Measurements from ENCODE around the gene SULT1A3. TPM values are rescaled to one million over a fixed set of nuclear protein-coding genes. Genes with fewer than 3 reads are reported as not detected.
"Not testable (repeated sequence)": the region's sequence is repeated elsewhere in the genome, so short reads cannot be mapped to it uniquely, and the experiment has no call there.

SULT1A3 gene
- polyA plus RNA-seq, 4 donors: 5.2 to 14.4 (median 8.6) TPM

DNA sequence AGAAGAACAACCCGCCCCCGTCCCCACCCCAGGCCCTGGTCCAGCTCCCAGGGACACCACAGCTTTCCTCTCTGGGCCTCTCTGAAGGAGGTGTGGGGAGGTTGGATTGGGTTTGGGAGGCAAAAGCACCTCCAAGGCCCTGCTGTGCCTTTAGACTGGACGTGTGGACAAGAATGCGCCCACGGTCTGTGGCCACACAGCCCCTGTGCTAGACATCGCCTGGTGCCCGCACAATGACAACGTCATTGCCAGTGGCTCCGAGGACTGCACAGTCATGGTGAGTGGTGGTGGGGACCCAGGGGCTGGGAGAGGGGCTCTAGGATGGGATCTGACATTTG is 12.6 kb upstream of the SULT1A3 start:
- DNase-seq (ENCODE audit: low read depth in 4 of 4, low spot score in 3 of 4): no peak

DNA sequence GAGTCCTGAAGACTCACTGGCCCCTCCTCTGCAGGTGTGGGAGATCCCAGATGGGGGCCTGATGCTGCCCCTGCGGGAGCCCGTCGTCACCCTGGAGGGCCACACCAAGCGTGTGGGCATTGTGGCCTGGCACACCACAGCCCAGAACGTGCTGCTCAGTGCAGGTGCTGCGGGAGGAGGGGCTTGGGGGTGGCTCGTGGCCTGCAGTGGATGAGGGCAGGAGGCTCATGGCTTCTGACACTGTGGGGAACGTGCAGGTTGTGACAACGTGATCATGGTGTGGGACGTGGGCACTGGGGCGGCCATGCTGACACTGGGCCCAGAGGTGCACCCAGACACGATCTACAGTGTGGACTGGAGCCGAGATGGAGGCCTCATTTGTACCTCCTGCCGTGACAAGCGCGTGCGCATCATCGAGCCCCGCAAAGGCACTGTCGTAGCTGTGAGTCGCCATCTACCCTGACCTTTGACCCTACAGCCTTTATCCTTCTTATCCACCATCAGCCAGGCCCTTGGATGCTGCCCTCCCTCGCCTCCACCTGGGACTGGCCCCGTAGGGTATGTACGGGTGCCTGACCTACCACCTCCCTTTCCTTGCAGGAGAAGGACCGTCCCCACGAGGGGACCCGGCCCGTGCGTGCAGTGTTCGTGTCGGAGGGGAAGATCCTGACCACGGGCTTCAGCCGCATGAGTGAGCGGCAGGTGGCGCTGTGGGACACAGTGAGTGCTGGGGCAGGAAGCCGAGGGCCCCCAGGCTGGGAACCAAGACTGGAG is 12.1 kb upstream of the SULT1A3 start:
- no peak for DNase-seq (ENCODE audit: low read depth in 4 of 4, low spot score in 3 of 4)

DNA sequence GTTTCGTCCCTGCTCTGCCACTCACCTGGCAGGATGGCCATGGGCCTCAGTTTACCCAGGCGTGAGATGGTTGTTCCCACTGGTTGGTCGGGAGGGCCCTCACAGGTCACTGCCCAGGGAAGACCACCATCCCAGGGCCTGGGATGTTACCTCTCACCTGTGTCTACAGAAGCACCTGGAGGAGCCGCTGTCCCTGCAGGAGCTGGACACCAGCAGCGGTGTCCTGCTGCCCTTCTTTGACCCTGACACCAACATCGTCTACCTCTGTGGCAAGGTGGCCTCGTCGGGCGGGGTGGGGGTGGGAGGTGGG is 11.5 kb upstream of the SULT1A3 start:
- no peak for DNase-seq (ENCODE audit: low read depth in 4 of 4, low spot score in 3 of 4)

DNA sequence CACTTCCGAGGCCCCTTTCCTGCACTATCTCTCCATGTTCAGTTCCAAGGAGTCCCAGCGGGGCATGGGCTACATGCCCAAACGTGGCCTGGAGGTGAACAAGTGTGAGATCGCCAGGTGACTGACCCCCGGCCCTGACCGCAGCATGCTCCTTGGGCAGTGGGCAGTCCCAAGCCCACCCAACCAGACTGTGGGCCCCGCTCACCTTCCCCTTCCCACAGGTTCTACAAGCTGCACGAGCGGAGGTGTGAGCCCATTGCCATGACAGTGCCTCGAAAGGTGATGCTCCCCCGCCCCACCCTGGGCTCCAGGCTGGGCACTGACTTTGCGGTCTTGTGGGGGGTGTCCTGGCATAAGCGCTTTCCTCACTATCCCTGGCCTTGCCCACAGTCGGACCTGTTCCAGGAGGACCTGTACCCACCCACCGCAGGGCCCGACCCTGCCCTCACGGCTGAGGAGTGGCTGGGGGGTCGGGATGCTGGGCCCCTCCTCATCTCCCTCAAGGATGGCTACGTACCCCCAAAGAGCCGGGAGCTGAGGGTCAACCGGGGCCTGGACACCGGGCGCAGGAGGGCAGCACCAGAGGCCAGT is 11.0 kb upstream of the SULT1A3 start:
- DNase-seq (ENCODE audit: low read depth in 4 of 4, low spot score in 3 of 4): no peak

DNA sequence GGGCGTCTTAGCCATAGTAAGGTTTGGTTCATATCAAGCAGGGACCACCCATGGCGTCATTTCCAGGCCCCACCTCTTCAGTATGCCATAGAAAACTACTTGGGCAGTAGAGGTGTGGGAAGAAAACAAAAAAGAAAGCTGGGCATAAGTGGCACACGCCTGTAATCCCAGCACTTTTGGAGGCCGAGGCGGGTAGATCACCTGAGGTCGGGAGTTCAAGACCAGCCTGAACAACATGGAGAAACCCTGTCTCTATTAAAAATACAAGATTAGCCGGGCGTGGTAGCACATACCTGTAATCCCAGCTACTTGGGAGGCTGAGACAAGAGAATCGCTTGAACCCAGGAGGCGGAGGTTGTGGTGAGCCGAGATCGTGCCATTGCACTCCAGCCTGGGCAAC is 7.9 kb upstream of the SULT1A3 start:
- not testable (repeated sequence) for DNase-seq (ENCODE audit: low read depth in 4 of 4, low spot score in 3 of 4)

DNA sequence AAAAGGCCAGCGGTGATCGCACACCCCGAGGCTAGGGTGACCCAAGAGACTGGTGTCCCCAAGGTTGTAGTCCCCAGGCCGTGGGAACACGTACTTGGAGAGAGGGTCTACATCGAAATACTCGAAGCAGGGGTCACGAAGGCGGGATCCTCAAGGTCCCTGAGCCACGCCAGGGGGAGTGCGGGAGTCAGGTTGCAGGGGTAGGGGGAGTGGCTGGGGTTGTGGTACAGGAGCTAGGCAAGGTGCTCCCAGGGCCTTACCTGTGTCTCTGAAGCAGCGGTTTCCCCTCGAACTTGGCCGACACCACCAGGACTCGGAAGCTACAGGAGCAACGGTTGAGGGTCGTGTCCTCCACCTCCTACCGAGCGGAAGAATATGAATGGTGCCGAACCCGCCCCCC is 6.0 kb upstream of the SULT1A3 start:
- DNase-seq (ENCODE audit: low read depth in 4 of 4, low spot score in 3 of 4): not testable (repeated sequence)

DNA sequence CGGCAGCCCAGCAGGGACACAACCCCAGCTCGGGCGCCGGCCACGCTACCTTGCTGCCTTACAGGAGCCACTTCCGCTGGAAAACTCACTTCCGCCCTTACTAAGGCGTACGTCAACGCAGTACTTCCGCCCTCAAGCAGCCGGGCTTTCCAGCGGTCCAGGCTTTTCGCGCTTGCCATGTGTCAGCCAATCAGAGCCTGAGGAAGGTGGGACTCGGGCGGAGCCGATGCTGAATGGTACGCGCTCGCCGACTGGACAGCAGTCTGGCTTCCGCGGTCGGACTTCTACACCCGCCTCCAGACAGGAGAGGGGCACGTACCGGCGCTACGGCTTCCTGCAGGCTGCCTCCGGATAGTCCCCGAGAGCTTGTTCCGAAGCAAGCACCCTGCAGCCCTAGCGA is 5.4 kb upstream of the SULT1A3 start, which contains the start of the genes BOLA2B and SLX1A:
BOLA2B (minus strand) TSS at position 52 of the 400 bp plus-strand sequence. CDS start 71 bp downstream, outside the sequence.
SLX1A (plus strand) TSS at position 261 of the 400 bp plus-strand sequence. CDS start 210 bp downstream, outside the sequence.
- DNase-seq (ENCODE audit: low read depth in 4 of 4, low spot score in 3 of 4): not testable (repeated sequence)

DNA sequence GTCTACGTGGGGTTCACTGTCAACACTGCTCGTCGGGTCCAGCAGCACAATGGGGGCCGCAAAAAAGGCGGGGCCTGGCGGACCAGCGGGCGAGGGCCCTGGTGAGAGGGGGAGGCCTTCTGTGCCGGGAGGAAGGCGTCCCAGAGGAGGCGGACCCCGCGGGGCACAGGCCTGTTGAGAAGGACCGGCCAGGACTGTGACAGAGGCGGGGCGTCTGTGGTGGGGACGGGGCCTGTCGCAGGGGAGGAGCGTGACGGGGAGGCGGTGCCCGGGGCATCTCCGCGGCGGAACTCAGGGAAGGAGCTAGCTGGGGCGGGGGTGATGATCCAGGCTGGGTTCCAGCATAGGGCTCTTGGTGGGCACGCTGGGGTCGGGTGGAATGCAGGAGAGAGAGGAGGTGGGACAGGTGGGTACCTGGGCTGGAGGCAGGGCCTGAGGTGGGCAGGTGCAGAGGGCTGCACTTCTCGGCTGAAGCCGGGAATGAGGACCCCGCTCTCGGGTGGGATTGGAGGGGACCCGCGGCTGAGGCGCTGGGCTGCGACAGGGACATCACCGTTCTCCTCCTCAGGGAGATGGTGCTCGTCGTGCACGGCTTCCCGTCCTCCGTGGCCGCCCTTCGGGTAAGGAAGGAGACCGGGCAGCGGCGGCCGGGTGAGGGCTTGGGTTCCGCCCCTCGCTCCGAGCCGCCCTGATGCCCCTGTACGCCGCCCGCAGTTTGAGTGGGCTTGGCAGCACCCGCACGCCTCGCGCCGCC is 4.7 kb upstream of the SULT1A3 start:
- DNase-seq (ENCODE audit: low read depth in 4 of 4, low spot score in 3 of 4): not testable (repeated sequence)

DNA sequence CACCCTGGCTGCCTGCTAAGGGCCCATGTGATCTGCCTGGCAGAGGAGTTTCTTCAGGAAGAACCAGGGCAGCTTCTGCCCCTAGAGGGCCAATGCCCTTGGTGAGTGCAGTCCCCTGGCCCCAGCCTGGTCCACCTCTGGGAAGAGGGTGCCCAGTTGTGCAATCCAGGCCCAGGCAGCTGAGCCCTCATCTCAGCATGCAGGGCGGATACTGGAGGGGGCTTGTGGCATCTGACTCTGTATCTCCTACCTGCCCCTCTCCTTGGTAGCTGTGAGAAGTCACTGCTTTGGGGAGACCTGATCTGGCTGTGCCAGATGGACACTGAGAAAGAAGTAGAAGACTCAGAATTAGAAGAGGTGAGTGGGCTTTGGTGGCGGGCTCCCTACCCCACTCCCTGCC is 2.1 kb upstream of the SULT1A3 start:
- DNase-seq (ENCODE audit: low read depth in 4 of 4, low spot score in 3 of 4): not testable (repeated sequence)

DNA sequence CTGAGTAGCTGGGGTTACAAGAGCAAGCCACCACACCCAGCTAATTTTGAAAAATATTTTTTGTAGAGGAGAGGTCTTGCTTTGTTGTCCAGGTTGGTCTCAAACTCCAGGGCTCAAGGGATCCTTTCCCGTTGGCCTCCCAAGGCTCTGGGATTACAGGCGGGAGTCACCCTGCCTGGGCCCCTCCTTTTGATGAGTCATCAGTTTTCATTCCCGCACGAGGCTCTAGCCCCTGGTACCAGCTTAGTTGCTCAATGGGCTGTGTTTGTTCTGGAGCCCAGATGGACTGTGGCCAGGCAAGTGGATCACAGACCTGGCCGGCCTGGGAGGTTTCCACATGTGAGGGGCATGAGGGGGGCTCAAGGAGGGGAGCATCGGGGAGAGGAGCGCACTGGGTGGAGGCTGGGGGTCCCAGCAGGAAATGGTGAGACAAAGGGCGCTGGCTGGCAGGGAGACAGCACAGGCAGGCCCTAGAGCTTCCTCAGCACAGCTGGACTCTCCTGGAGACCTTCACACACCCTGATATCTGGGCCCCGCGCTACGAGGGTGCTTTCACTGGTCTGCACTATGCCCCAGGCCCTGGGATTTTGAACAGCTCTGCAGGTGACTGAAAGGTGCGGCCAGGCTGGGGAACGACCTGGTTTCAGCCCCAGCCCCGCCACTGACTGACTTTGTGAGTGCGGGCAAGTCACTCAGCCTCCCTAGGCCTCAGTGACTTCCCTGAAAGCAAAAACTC is 721 bp downstream of the SULT1A3 start:
- DNase-seq (ENCODE audit: low read depth in 4 of 4, low spot score in 3 of 4): not testable (repeated sequence)

DNA sequence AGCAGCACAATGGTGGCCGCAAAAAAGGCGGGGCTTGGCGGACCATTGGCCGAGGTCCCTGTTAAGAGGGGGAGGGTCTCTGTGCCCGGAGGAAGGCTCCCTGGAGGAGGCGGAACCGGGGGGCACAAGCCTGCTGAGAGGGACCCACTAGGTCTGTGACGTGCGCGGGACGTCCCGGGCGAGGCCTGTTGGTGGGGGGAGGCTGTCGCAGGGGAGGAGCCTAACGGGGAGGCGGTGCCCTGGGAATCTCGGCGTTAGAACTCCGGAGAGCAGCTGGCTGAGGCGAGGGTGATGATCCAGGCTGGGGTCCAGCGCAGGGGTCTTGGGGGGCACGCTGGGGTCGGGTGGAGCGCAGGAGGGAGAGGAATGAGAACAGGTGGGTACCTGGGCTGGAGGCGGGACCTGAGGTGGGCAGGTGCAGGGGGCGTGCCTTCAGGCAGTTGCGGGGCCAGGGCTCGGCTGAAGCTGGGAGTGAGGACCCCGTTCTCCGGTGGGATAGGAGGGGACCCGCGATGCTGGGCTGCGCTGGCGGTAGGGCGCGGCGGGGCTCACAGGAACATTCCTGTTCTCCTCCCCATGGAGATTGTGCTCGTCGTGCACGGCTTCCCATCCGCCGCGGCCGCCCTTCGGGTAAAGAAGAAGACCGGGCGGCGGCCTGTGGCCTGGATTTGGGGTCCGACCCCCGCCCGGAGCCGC is 6.6 kb downstream of the SULT1A3 start:
- not testable (repeated sequence) for DNase-seq (ENCODE audit: low read depth in 4 of 4, low spot score in 3 of 4)

DNA sequence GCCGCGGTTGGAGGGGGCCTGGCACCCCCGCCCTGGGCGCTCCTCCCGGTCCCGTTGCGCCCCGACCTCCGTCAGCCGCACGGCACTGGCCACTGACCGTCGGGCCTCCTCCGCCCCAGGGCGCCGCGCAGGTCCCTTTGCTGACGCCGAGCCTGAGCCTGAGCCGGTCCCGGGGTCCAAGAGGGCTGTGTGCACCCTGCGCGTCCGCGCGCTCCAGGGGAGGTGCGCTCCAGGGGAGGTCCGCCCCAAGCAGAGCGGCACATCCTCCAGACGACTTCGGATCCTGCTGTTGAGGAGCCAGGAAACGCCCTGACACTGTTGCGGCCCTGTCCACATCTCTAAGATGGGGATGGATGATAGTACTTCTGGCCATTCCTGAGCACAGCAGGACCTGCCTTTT is 7.2 kb downstream of the SULT1A3 start:
- not testable (repeated sequence) for DNase-seq (ENCODE audit: low read depth in 4 of 4, low spot score in 3 of 4)

DNA sequence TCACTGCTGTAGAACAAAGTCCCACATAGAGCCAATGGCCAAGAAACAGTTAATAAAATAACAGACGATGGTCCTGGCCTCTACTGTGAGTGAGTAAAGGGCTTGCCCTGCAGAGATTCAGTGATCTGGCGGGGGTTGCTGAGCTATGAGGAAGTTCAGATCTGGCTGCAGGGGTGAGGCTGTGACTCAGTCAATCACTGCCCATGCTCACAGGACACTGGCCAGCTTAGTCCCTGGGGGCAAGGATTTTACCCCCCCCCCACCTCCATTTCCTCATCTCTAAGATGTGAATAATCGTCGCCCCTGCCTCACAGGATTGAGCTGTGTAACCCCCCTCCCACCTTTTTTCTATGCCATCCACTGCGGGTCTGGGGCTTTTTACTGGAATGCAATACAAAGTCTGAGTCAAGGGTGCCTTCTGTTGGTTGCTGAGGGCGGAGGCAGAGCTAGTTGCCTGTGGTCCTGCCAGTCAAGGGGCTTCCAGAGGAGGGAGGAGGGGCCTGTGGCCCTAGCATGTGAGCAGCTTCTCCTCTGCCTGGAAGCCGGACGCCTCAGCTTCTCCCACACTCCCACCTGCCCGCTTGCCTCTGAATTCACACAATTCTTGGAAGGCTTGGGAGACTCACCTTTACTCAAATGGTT is 8.1 kb downstream of the SULT1A3 start:
- not testable (repeated sequence) for DNase-seq (ENCODE audit: low read depth in 4 of 4, low spot score in 3 of 4)

DNA sequence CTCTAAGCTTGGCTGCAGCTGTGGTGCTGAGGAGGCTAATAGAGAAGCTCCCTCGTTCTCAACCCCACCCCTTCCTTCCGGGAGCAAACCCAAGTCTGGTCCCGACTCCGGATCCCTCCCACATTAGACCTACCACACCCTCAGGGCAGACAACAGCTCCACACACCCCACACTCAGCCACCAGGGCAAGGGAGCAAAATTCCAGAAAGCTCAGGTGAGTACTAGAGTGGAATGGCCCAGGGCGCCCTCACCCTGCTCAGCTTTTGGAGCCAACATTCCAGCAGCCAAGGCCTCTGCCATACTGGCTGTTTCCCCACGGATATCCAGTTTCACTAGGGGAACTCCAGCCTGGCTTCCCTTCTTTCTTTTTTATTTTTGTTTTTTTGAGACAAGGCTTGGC is 10.0 kb downstream of the SULT1A3 start:
- DNase-seq (ENCODE audit: low read depth in 4 of 4, low spot score in 3 of 4): not testable (repeated sequence)

DNA sequence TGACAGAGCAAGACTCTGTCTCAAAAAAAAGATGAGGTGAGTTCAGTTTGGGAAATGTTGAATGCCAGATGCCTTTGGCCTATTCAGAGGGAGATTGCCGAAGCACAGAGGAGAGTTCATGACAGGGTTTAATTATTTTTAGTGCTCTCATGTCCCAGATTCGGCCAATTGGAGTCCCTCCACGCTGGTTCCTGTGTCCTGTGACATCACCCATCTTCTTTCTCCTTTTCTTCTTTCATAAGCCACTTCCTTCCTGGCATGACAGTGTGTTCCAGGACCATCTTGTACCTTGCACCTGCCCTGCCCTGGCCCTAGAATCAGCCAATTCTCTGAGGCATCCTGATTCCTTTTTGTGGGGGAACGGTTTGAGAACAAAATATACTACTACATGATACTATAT is 12.4 kb downstream of the SULT1A3 start:
- DNase-seq (ENCODE audit: low read depth in 4 of 4, low spot score in 3 of 4): not testable (repeated sequence)

DNA sequence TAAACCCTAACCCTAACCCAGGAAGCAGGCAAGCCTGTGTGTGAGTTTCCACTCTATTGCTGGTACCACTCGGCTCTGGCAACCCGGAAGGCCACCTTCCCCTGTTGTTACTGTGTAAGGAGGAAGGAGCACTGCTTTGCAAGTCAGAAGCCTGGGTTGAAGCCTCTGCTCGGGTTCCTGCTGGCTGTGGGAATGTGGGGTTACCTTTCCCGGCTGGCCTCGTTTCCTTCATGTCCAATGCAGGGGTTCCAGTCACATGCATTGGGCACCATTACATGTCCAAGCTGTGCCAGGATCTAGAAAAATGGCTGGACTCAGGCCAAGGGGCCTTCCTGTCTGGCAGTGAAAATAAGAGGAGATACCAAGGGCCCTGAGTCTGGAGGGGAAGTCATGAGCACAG is 18.0 kb downstream of the SULT1A3 start:
- DNase-seq (ENCODE audit: low read depth in 4 of 4, low spot score in 3 of 4): not testable (repeated sequence)

DNA sequence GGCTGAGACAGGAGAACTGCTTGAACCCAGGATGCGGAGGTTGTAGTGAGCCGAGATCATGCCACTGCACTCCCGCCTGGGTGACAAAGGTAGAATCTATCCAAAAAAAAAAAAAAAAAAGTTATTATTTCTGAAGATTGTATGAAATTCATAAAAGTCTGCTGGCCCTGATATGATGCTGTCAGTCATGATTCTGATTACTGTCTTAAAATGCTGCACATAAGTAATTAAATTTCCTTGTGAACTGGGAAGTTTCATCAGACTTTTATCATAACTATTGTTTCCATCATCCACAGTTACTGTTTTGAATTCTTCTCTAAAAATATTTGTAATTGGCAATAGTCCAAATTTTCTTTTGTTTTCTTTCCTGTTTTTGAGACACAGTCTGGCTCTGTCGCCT is 49.3 kb downstream of the SULT1A3 start, which contains the start of gene NPIPB13:
NPIPB13 (minus strand) TSS at position 101 of the 400 bp plus-strand sequence. CDS start 2,906 bp downstream, outside the sequence.
- not testable (repeated sequence) for DNase-seq (ENCODE audit: low read depth in 4 of 4, low spot score in 3 of 4)

Data from left renal pelvis (tissue), 4 donors.